ENCODE data around the gene STX2. TPM values are rescaled to one million over a fixed set of nuclear protein-coding genes. Genes with fewer than 3 reads are reported as not detected.
"Not testable (repeated sequence)": the region's sequence is repeated elsewhere in the genome, so short reads cannot be mapped to it uniquely, and the experiment has no call there.

STX2 gene
- total RNA-seq, 2 experiments from 2014 or later, result 17.2 to 17.8 TPM

DNA sequence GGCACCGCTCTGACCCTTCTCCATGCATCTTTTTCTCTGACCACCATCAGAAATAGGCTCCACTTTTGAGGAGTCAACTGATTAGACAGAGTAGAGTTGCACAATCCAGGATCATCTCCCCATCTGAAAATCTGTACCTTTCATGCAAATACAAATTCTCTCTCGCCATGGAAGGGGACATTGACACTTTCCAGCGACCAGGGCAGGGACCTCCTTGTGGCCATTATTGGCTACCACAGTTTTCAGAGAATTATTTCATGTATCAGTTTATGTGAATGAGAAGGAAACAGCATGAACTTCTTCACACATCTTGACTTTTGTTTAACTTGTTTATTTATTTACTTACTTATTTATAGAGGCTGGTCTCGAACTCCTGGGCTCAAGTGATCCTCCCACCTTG is 19.0 kb upstream of the STX2 start:
- no peak overlapping the region for H3K27ac Mint-ChIP-seq
- H3K4me1 Mint-ChIP-seq, result no peaks in the 10 kb centered on the region
- peaks cover 3% of the 10 kb centered on the region for H3K36me3 Mint-ChIP-seq
- no peak for ATAC-seq
- peaks cover 5% of the 10 kb centered on the region for H3K27me3 Mint-ChIP-seq
- DNase-seq, result no peak
- peaks cover 10% of the 10 kb centered on the region for H3K9me3 Mint-ChIP-seq (ENCODE audit: low read depth)
- CTCF ChIA-PET, result no interaction called here
- H3K4me3 Mint-ChIP-seq, result no peak overlapping the region

DNA sequence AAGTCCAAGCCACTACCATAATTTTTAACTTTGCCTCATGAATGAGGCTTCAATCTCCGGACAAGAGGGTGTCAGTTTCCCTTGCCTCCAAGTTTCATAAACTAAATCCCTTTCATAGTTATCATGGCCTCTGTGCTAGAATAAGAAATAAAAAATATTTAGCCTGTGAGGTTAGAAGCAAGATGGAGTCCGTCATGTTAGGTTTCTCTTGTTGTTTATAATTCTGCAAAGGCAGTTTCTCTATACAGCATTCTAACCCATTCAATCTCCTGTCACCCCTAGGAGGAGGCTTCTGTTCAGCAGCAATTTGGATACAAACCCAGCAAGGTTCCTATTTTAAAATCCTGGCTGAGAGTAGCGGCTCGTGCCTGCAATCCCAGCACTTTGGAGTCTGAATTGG is 17.0 kb upstream of the STX2 start:
- peaks cover 5% of the 10 kb centered on the region for H3K27me3 Mint-ChIP-seq
- H3K4me3 Mint-ChIP-seq, result no peak overlapping the region
- DNase-seq (no peak), ATAC-seq (no peak)
- H3K9me3 Mint-ChIP-seq (ENCODE audit: low read depth), result peaks cover 7% of the 10 kb centered on the region
- H3K4me1 Mint-ChIP-seq, result no peaks in the 10 kb centered on the region
- CTCF ChIA-PET, result interaction anchor here (1.3 kb wide), 1 partner anchor 12 kb away, joined by 4 read pairs; no protein-coding TSS in a partner anchor
- H3K27ac Mint-ChIP-seq, result no peak overlapping the region
- peaks cover 3% of the 10 kb centered on the region for H3K36me3 Mint-ChIP-seq

DNA sequence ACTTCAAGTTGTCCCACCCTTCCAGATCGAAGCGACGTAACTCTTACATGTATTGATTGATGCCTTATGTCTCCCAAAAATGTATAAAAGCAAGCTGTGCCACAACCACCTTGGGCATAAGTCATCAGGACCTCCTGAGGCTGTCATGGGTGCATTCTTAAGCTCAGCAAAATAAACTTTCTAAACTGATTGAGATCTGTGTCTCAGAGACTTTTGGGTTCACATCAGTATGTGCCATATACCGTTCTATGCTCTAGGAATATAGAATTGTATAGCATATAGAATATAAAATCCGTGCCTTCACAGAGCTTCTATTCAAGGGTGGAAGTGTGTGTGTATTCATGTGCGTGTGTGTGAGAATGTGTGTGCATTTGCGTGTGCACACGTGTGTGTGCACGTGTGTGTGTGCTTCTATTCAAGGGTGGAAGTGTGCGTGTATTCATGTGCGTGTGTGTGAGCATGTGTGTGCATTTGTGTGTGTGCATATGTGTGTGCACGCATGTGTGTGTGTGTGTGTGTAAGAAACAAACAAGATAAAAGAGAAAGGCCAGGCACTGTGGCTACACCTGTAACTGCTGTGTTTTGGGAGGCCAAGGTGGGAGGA is 11.5 kb upstream of the STX2 start:
- H3K4me1 Mint-ChIP-seq, result no peaks in the 10 kb centered on the region
- H3K27me3 Mint-ChIP-seq, result peaks cover 7% of the 10 kb centered on the region
- H3K4me3 Mint-ChIP-seq, result no peak overlapping the region
- ATAC-seq (no peak), DNase-seq (no peak)
- H3K9me3 Mint-ChIP-seq (ENCODE audit: low read depth), result no peaks in the 10 kb centered on the region
- no peak overlapping the region for H3K27ac Mint-ChIP-seq
- H3K36me3 Mint-ChIP-seq, result no peaks in the 10 kb centered on the region
- CTCF ChIA-PET, result interaction anchor here (1.4 kb wide), 1 partner anchor 13 kb away, joined by 4 read pairs; no protein-coding TSS in a partner anchor

DNA sequence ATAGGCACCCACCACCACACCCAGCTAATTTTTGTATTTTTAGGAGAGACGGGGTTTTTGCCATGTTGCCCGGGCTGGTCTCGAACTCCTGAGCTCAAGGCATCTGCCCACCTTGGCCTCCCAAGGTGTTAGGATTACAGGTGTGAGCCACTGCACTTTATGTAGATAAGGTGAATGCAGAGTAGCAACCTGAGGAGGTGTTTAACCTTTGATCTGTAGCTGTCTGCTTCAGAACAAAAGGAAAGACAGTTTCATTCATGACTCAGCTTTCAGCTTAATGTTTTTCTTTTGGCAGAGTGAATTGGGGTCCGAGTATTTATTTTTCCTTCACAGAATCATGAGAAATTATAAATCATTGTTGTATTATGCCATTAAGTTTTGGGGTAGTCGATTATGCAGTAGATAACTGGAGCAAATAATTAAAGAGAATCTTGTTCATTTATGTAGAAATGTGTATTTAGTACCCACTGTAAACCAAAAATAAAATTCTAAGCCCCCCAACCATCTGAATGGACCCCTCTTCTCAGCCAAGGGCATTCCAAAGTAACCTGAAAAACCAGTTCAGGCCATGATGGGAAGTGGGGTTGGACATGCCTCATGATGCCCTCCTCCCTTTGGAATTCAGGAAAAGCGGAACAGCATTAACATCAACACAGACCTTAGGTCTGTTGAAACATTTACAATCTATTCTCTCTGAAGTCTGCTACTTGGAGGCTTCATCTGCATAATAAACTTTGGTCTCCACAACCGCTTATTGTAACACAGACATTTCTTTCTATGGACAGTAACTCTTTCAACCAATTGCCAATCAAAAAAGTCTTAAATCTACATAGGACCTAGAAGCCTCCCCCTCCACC is 10.7 kb upstream of the STX2 start:
- H3K9me3 Mint-ChIP-seq (ENCODE audit: low read depth), result no peaks in the 10 kb centered on the region
- CTCF ChIA-PET, result interaction anchor here (1.4 kb wide), 1 partner anchor 12 kb away, joined by 4 read pairs; no protein-coding TSS in a partner anchor
- DNase-seq (no peak), ATAC-seq (no peak)
- no peaks in the 10 kb centered on the region for H3K36me3 Mint-ChIP-seq
- H3K4me3 Mint-ChIP-seq, result no peak overlapping the region
- H3K27ac Mint-ChIP-seq, result no peak overlapping the region
- H3K4me1 Mint-ChIP-seq, result no peaks in the 10 kb centered on the region
- peaks cover 5% of the 10 kb centered on the region for H3K27me3 Mint-ChIP-seq

DNA sequence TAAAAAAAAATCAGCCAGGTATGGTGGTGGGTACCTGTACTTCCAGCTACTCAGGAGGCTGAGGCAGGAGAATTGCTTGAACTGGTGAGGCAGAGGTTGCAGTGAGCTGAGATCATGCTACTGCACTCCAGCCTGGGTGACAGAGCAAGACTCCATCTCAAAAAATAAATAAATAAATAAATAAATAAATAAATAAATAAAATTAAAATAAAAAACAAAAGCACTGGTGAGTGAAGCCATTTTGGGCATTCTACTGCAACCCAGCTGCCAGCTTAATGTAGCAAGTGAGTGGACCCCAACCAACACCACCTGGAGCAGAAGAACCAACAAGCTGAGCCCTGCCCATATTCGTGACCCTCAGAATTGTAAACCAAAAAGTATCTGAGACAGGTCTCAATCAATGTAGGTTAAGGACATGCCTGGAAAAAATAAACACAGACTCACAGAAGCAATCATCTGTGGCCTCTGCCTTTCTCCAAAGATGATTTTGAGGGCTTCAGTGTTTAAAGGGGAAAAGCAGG is 9.8 kb upstream of the STX2 start:
- H3K9me3 Mint-ChIP-seq (ENCODE audit: low read depth); CTCF ChIA-PET; H3K36me3 Mint-ChIP-seq; H3K27ac Mint-ChIP-seq; DNase-seq; ATAC-seq; H3K4me1 Mint-ChIP-seq; H3K4me3 Mint-ChIP-seq; H3K27me3 Mint-ChIP-seq: not testable (repeated sequence)

DNA sequence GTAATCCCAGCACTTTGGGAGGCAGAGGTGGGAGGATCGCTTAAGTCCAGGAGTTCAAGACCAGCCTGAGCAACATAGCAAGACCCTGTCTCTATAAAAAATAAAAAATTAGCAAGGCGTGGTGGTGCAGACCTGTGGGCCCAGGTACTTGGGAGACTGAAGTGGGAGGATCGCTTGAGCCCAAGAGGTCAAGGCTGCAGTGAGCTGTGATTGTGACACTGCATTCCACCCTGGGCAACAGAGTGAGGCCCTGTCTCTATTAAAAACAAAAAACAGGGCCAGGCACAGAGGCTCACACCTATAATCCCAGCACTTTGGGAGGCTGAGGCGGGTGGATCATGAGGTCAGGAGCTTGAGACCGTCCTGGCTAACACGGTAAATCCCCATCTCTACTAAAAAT is 9.1 kb upstream of the STX2 start:
- H3K36me3 Mint-ChIP-seq; H3K9me3 Mint-ChIP-seq (ENCODE audit: low read depth); H3K4me1 Mint-ChIP-seq; H3K27me3 Mint-ChIP-seq; H3K27ac Mint-ChIP-seq; ATAC-seq; CTCF ChIA-PET; H3K4me3 Mint-ChIP-seq; DNase-seq: not testable (repeated sequence)

DNA sequence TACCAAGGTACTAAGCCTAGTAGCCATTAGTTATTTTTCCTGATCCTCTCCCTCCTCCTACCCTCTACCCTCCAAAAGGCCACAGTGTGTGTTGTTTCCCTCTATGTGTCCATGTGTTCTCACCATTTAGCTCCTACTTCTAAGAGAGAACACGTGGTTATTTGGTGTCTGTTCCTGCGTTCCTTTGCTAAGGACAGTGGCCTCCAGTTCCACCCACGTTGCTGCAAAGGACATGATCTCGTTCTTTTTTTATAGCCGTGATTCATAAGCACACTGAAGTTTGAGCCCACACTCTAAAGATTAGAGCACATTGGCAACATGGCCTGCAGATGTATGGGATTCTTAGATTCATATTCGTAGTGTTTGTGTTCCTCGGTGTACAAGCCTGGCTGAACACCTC is 8.1 kb upstream of the STX2 start:
- DNase-seq, result no peak
- no peaks in the 10 kb centered on the region for H3K36me3 Mint-ChIP-seq
- ATAC-seq, result no peak

DNA sequence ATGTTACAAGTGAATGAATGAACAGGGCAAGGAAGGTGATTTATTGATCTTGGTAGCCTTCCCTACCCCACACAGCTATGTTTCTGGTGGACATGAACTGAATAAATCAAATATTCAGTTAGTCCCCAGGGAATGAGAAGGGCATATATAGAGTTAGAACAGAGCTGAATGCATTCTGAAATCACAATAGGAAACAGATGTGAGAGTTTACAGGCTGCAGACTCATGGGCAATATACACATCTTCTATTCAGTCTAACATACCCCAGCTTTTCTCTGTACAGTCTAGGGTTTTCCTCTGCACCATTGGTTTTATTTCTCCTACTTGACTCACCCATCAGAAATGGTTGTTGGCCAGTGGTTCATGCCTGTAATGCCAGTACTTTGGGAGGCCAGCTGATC is 7.3 kb upstream of the STX2 start:
- Mint-ChIP-seq H3K4me3 (no peak overlapping the region), H3K36me3 (no peaks in the 10 kb centered on the region), H3K9me3 (ENCODE audit: low read depth) (no peaks in the 10 kb centered on the region), H3K27me3 (peaks cover 2% of the 10 kb centered on the region), H3K27ac (no peak overlapping the region), H3K4me1 (no peaks in the 10 kb centered on the region)
- DNase-seq (no peak), ATAC-seq (no peak)
- CTCF ChIA-PET, result interaction anchor here (1.3 kb wide), 1 partner anchor 24 kb away, joined by 4 read pairs; no protein-coding TSS in a partner anchor

More for the DNA sequence above, 8.1 kb upstream of the STX2 start:
- H3K4me1 Mint-ChIP-seq, result no peaks in the 10 kb centered on the region
- no peak overlapping the region for H3K27ac Mint-ChIP-seq
- H3K9me3 Mint-ChIP-seq (ENCODE audit: low read depth), result no peaks in the 10 kb centered on the region
- H3K27me3 Mint-ChIP-seq, result peaks cover 2% of the 10 kb centered on the region
- CTCF ChIA-PET, result no interaction called here
- no peak overlapping the region for H3K4me3 Mint-ChIP-seq

DNA sequence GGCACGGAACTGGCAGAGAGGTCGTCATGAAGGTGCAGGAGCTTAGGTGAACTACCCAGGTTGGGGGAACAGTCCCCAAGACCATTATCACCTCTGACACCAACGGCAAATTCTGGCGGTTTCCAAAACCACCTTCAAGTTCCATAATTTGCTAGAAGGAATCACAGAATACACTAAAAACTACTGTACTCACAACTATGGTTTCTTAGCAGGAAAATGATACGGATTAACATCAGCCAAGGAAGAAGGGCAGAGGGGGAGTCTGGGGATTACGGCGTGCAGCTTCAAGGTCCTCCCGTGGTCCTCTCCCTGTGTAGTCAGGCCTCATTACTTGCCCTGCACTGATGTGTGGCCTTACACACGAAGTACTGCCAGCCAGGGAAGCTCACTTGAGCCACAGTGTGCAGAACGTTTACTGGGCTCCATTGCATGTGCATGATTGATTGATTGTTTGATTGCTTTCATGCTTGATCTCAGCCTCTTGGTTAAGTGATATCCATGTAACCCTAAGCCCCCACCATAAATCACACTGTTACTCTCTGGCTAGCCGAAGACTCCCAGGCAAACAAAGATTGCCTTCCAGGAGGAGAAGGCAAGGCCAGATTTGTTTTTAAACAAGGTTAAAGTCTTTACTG is 837 bp upstream of the STX2 start:
- H3K27ac Mint-ChIP-seq, result peak overlapping the region; percentile 42
- H3K27me3 Mint-ChIP-seq, result no peaks in the 10 kb centered on the region
- peak overlapping the region; percentile 65 for H3K4me3 Mint-ChIP-seq
- ATAC-seq (no peak), DNase-seq (no peak)
- H3K4me1 Mint-ChIP-seq, result peaks cover 28% of the 10 kb centered on the region
- no peaks in the 10 kb centered on the region for H3K36me3 Mint-ChIP-seq
- H3K9me3 Mint-ChIP-seq (ENCODE audit: low read depth), result no peaks in the 10 kb centered on the region
- CTCF ChIA-PET, result interaction anchor here (0.9 to 4.2 kb wide), 2 partner anchors 13 to 31 kb away, joined by 3 to 36 read pairs; no protein-coding TSS in a partner anchor

DNA sequence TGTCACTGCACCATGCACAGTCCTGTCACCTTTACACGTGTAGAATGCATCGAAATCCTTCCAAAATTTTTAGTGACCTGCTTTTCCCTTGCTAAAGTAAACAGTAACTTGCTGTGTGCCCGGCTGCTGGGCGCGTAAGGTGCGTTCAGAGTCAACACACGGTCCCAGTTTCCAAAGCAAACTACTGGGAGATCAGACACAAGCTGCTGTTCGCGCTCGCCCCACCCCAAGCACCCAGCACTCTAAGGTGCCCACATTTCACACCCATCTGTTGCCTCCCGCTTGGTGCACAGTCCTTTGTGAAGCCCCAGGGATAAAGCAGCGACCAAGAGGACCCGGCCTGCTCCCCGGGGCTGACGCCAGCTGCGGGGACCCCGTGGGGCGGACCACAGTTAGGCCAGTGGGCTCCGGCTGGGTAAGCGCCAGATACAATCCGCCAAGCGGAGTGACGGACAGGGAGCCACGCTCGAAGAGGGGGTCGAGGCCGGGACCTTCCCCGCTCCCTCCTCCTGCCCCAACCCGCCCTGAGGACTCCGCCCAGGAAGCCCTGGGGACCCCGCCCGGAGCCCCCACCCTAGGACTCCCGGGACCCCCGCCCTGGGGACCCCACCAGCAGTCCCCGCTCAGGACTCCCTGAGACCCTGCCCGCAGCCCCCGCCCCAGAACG is 633 bp downstream of the STX2 start:
- CTCF ChIA-PET, result interaction anchor here (1.4 to 4.2 kb wide), 5 partner anchors 12 to 42 kb away, joined by 4 to 36 read pairs (median 9); no protein-coding TSS in a partner anchor
- Mint-ChIP-seq H3K4me1 (peaks cover 28% of the 10 kb centered on the region), H3K36me3 (no peaks in the 10 kb centered on the region), H3K9me3 (ENCODE audit: low read depth) (no peaks in the 10 kb centered on the region), H3K27ac (peak overlapping the region; percentile 67), H3K4me3 (peak overlapping the region; percentile 73), H3K27me3 (no peaks in the 10 kb centered on the region)
- DNase-seq (peak; percentile 47), ATAC-seq (peak; percentile 40)

DNA sequence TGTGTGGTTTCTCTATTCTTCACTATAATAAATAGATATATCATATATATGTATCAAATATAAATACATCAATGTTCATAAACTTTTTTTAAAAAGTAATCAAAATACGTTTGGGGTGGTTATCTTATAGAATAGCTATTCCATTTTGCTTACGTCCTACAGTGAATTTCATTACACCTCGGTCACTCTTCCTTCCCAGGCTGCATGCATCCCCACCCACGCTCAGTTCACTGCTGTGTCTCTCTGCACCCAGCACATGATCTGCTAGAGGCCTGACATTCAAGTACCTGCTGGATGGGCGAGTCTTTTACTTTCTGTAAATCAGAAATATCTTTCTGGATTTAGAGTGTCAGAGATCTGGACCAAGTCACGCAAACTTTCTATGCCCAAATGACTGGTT is 3.6 kb downstream of the STX2 start:
- no peak overlapping the region for H3K4me3 Mint-ChIP-seq
- no peaks in the 10 kb centered on the region for H3K9me3 Mint-ChIP-seq (ENCODE audit: low read depth)
- CTCF ChIA-PET, result interaction anchor here (1.1 to 1.5 kb wide), 3 partner anchors 9 to 75 kb away, joined by 3 to 6 read pairs (median 3); no protein-coding TSS in a partner anchor
- no peaks in the 10 kb centered on the region for H3K36me3 Mint-ChIP-seq
- no peak for DNase-seq
- ATAC-seq, result no peak
- H3K27ac Mint-ChIP-seq, result no peak overlapping the region
- peaks cover 28% of the 10 kb centered on the region for H3K4me1 Mint-ChIP-seq
- H3K27me3 Mint-ChIP-seq, result no peaks in the 10 kb centered on the region

DNA sequence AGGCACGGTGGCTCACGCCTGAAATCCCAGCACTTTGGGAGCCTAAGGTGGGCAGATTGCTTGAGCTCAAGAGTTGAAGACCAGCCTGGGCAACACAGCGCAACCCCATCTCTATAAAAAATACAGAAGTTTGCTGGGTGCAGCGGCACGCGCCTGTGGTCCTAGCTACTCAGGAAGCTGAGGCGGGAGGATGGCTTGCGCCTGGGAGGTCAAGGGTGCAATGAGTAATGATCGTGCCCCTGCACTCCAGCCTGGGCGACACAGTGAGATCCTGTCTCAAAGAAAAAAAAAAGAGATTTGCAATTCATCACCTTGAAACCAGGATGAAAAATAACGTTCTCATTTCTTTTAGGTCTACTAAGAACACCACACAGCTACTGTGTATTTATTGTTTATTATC is 4.0 kb downstream of the STX2 start:
- no peak overlapping the region for H3K27ac Mint-ChIP-seq
- no peak overlapping the region for H3K4me3 Mint-ChIP-seq
- H3K9me3 Mint-ChIP-seq (ENCODE audit: low read depth), result no peaks in the 10 kb centered on the region
- no peaks in the 10 kb centered on the region for H3K36me3 Mint-ChIP-seq
- peaks cover 32% of the 10 kb centered on the region for H3K4me1 Mint-ChIP-seq
- CTCF ChIA-PET, result interaction anchor here (0.8 to 1.5 kb wide), 4 partner anchors 8 to 75 kb away, joined by 3 to 6 read pairs (median 3); no protein-coding TSS in a partner anchor
- no peak for DNase-seq
- no peak for ATAC-seq
- H3K27me3 Mint-ChIP-seq, result no peaks in the 10 kb centered on the region
